Large intestine (tissue), 3 donors: ENCODE results near the gene CDH13. TPM values are rescaled to one million over a fixed set of nuclear protein-coding genes. Genes with fewer than 3 reads are reported as not detected.

Source experiments
- DNase-seq, 2 donors: peaks; one replicate each; pipeline versions ENCODE4 v3.0.0 to v3.0.0-alpha.2; 2013
- H3K27ac ChIP-seq: one replicate; pipeline ENCODE4 v1.5.1; 2013; ENCODE audit warnings: low read length
- H3K27me3 ChIP-seq: 2 replicates; pipeline ENCODE4 v1.6.1; 2013; ENCODE audit warnings: low read length; ENCODE audit not compliant: control insufficient read depth, insufficient read depth
- H3K36me3 ChIP-seq: 2 replicates; pipeline ENCODE4 v1.6.1; 2013; ENCODE audit warnings: low read length; ENCODE audit not compliant: control insufficient read depth, insufficient read depth
- H3K4me1 ChIP-seq: one replicate; pipeline ENCODE4 v1.6.1; 2013; ENCODE audit warnings: low read length; ENCODE audit not compliant: control insufficient read depth, insufficient read depth
- H3K4me3 ChIP-seq: one replicate; pipeline ENCODE4 v1.5.1; 2013; ENCODE audit warnings: low read length
- H3K9me3 ChIP-seq: one replicate; pipeline ENCODE4 v1.6.1; 2013; ENCODE audit warnings: mild to moderate bottlenecking, low read depth, low read length, moderate library complexity; ENCODE audit not compliant: control insufficient read depth
- WGBS: methylation state at CpG from one replicate; pipeline ENCODE4 v1.1.5; 2013; ENCODE audit warnings: low lambda C conversion rate; ENCODE audit not compliant: insufficient coverage; 5-methylcytosine and 5-hydroxymethylcytosine counted together
- polyA plus RNA-seq: library from polyadenylated mRNA; unstranded; fragments of 120-200 nt; gene quantifications from one replicate; pipeline ENCODE4 v1.2.1, GENCODE V29; 2013

CDH13 gene
- polyA plus RNA-seq, 1 donor = 17.1 TPM

DNA sequence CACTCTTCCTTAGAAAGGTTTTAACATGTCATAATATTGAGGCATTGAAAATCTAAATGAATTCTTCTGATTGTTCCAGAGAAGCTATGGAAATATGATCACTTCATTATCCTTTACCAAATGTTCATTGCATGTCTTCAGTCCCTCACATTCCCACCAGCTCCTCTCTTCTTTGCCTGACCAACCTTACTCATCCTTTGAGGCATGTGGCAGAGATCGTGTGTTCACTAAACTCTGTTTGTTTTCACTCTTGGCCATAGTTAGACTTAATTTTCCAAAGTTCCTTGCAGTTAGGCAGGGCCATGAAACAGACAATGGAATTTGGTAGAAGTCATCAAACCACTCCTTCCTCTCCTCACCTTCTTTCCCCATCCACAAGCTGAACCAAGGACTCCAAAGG is 914.5 kb downstream of the CDH13 start:
- WGBS = no CpG with 5 or more reads among the region's 1 CpG
- no peaks in the 10 kb centered on the region for H3K4me1 ChIP-seq
- H3K27me3 ChIP-seq = no peaks in the 10 kb centered on the region
- H3K36me3 ChIP-seq = no peaks in the 10 kb centered on the region
- H3K9me3 ChIP-seq = no peaks in the 10 kb centered on the region
- no peak overlapping the region for H3K27ac ChIP-seq
- no peak overlapping the region for H3K4me3 ChIP-seq
- DNase-seq = no peak

DNA sequence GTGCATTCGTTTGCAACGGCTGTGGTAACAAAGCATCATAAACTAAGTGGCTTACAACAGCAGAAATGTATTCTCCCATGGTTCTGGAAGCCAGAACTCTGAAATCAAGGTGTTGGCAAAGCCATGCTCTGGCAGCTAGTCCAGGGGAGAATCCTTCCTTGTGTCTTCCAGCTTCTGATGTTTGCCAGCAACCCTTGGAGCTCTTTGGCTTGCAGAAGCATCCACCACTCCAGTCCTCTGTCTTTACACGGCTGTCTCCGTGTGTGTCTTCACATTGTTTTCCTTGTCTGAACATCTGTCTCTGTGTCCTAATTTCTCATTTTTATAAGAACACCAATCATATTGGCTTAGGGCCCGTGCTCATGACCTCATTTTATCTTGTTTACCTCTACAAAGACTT is 915.7 kb downstream of the CDH13 start:
- H3K4me1 ChIP-seq = no peaks in the 10 kb centered on the region
- H3K4me3 ChIP-seq = no peak overlapping the region
- no peaks in the 10 kb centered on the region for H3K36me3 ChIP-seq
- no peak for DNase-seq
- H3K27me3 ChIP-seq = no peaks in the 10 kb centered on the region
- 64% methylated on average over 3 of the region's 5 CpGs for WGBS
- no peaks in the 10 kb centered on the region for H3K9me3 ChIP-seq
- H3K27ac ChIP-seq = no peak overlapping the region

GRCh38 chr16:83549316-83550182 is 922.8 kb downstream of the CDH13 start:
- H3K36me3 ChIP-seq = no peaks in the 10 kb centered on the region
- DNase-seq = no peak
- no peaks in the 10 kb centered on the region for H3K9me3 ChIP-seq
- H3K27ac ChIP-seq = no peak overlapping the region
- no peak overlapping the region for H3K4me3 ChIP-seq
- no peaks in the 10 kb centered on the region for H3K4me1 ChIP-seq
- no peaks in the 10 kb centered on the region for H3K27me3 ChIP-seq
- whole genome bisulfite sequencing = 60% methylated on average over 4 of the region's 13 CpGs

GRCh38 chr16:83550183-83550569 is 923.4 kb downstream of the CDH13 start:
- no peaks in the 10 kb centered on the region for H3K27me3 ChIP-seq
- H3K27ac ChIP-seq = no peak overlapping the region
- WGBS = no CpG with 5 or more reads among the region's 4 CpGs
- no peaks in the 10 kb centered on the region for H3K9me3 ChIP-seq
- H3K4me3 ChIP-seq = no peak overlapping the region
- no peaks in the 10 kb centered on the region for H3K4me1 ChIP-seq
- no peaks in the 10 kb centered on the region for H3K36me3 ChIP-seq
- no peak for DNase-seq

DNA sequence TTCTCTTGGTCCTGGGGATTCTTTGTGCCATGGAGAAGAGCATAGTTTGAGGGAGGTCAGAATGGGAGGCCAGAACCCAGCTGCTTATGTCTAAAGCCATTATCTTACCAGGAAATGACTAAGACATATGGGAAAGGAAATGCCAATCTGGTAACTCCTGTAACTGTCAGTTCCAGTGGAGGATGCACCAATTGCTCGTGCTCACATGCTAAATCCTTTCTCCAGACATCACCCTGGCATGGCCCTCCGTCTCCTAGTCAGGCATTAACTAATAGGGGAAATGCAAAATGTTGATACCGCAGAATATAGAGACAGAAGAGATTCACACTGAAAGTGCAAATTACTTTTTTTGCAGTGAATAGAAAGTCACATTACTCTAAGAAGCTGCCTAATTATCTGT is 925.5 kb downstream of the CDH13 start:
- H3K4me1 ChIP-seq = no peaks in the 10 kb centered on the region
- no peaks in the 10 kb centered on the region for H3K27me3 ChIP-seq
- no peak overlapping the region for H3K4me3 ChIP-seq
- no peak for DNase-seq
- no peaks in the 10 kb centered on the region for H3K36me3 ChIP-seq
- H3K27ac ChIP-seq = no peak overlapping the region
- no peaks in the 10 kb centered on the region for H3K9me3 ChIP-seq
- no CpG with 5 or more reads among the region's 3 CpGs for WGBS

DNA sequence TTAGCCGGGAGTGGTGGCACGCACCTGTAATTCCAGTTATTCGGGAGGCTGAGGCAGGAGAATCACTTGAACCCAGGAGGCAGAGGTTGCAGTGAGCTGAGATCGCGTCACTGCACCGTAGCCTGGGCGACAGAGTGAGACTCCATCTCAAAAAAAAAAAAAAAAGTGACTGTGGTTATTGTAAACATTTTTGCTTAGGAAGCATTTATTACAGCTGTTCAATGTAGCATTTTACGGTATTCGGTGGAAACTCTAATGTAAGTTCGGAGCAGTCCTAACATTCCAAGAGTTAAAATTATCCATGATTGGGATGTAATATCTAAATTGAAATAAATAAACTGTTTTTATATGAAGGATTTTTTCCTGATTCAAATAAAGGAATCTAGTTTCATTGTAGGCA is 926.2 kb downstream of the CDH13 start:
- WGBS = 100% methylated on average over 3 of the region's 10 CpGs
- Histone ChIP-seq H3K4me3 (no peak overlapping the region), H3K36me3 (no peaks in the 10 kb centered on the region), H3K9me3 (no peaks in the 10 kb centered on the region), H3K27ac (no peak overlapping the region), H3K27me3 (no peaks in the 10 kb centered on the region), H3K4me1 (no peaks in the 10 kb centered on the region)
- DNase-seq = no peak

DNA sequence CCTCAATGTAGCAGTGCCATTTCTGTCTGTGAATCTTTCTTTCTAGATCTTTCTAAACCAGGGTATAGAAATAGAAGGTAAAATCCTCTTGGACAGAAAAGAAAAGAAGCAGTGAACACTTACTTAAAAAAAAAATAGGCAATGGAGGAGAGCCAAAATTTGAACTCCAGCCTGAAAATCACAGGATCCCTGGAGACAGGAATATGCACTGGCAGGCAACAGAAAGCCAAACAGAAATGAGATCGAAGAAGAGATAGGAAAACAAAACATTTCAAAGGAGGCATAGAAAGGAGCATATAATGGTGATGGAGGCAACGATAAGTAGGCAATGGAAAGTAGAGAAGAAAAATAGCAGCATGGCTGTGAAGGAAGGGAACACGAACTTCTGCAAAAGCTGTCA is 927.3 kb downstream of the CDH13 start:
- no peaks in the 10 kb centered on the region for H3K36me3 ChIP-seq
- DNase-seq = no peak
- no peak overlapping the region for H3K4me3 ChIP-seq
- no peaks in the 10 kb centered on the region for H3K9me3 ChIP-seq
- H3K4me1 ChIP-seq = no peaks in the 10 kb centered on the region
- 57% methylated on average over 2 of the region's 3 CpGs for WGBS
- no peaks in the 10 kb centered on the region for H3K27me3 ChIP-seq
- no peak overlapping the region for H3K27ac ChIP-seq

DNA sequence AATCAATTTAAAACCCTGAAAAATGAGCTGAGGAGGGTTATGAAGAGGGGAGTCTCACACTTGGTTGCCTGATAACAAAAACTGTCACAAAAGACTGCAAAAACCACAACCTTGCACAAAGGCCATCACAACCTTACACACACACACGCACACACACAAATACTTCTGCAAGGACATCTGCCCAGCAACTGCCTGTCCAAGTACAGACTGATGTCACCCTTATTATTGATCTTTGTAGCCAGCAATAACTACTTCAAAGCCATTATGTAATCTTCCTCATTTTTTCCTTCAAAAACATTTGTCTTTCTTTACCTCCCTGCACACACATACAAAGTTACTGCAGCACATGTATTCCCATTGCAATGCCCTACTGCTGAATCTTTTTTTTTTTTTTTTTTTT is 927.8 kb downstream of the CDH13 start:
- H3K36me3 ChIP-seq = no peaks in the 10 kb centered on the region
- H3K4me3 ChIP-seq = no peak overlapping the region
- H3K9me3 ChIP-seq = no peaks in the 10 kb centered on the region
- no peak for DNase-seq
- no peaks in the 10 kb centered on the region for H3K4me1 ChIP-seq
- no CpG with 5 or more reads among the region's 1 CpG for WGBS
- H3K27me3 ChIP-seq = no peaks in the 10 kb centered on the region
- no peak overlapping the region for H3K27ac ChIP-seq

DNA sequence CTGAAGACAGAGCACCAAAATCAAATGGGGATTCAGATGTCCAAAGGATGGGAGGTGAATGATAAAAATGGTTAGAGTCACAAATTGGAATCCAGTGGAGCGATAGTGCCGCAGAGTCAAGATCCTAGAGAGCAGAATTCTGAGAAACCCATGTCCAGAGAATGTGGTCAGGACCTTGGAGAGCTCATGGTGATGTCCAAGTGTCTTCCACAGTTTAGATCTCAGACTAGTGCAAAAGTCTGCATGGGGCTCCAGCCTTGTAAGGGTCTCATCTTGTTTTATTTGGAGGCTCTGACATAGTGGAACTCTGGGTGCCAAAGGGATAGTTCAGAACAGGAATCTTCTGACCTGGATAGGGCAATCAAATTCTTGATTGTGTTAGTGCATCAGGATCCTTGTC is 935.1 kb downstream of the CDH13 start:
- Histone ChIP-seq H3K4me3 (no peak overlapping the region), H3K27ac (no peak overlapping the region), H3K9me3 (no peaks in the 10 kb centered on the region), H3K36me3 (no peaks in the 10 kb centered on the region), H3K4me1 (no peaks in the 10 kb centered on the region), H3K27me3 (no peaks in the 10 kb centered on the region)
- DNase-seq = no peak
- WGBS = 67% methylated on average over 2 of the region's 2 CpGs

GRCh38 chr16:83568345-83568744 is 941.6 kb downstream of the CDH13 start:
- H3K9me3 ChIP-seq = no peaks in the 10 kb centered on the region
- H3K27me3 ChIP-seq = no peaks in the 10 kb centered on the region
- no peaks in the 10 kb centered on the region for H3K4me1 ChIP-seq
- 40% methylated on average over 1 of the region's 7 CpGs for WGBS
- H3K36me3 ChIP-seq = no peaks in the 10 kb centered on the region
- no peak overlapping the region for H3K27ac ChIP-seq
- H3K4me3 ChIP-seq = no peak overlapping the region
- DNase-seq = no peak

- Histone ChIP-seq H3K9me3 (no peaks in the 10 kb centered on the region), H3K4me3 (no peak overlapping the region), H3K36me3 (no peaks in the 10 kb centered on the region), H3K27me3 (no peaks in the 10 kb centered on the region), H3K27ac (no peak overlapping the region), H3K4me1 (no peaks in the 10 kb centered on the region)
- WGBS = no CpG with 5 or more reads among the region's 6 CpGs
- no peak for DNase-seq
Measured at GRCh38 chr16:83574388-83574787, 947.6 kb downstream of the CDH13 start.
